ENCODE results near the gene PCNX2.

DNA sequence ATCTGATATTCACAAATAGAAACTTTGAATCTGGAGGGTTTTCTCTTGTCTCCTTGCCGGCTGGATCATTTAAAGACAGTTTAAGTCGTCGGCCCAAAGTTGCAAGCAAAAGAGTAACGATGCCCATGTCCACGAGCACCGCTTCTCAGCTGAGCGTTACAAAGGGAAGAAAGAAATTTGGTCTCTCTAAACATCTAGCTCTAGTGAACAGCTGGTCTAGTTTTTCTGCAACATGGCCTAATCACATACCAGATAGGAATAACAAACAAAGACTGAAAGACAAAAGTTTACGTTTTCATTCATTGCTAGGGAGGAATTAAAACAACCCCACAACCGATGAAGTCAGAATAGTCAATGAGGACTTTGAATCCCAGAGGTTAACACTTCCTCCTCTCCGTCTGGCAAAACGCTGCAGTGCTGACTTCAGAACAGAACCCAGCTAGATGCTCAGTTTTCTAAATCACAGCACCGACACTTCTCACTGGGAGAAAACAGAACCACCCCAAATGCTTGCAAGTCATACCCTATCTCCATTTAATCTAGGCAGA, 275.7 kb downstream of the PCNX2 start:
- TF ChIP-seq EP300 (IDR thresholded peaks at IDR 0.05) = no peak
- TF ChIP-seq POLR2A (IDR thresholded peaks at IDR 0.05) = no peak
- TF ChIP-seq, protein P1, sequence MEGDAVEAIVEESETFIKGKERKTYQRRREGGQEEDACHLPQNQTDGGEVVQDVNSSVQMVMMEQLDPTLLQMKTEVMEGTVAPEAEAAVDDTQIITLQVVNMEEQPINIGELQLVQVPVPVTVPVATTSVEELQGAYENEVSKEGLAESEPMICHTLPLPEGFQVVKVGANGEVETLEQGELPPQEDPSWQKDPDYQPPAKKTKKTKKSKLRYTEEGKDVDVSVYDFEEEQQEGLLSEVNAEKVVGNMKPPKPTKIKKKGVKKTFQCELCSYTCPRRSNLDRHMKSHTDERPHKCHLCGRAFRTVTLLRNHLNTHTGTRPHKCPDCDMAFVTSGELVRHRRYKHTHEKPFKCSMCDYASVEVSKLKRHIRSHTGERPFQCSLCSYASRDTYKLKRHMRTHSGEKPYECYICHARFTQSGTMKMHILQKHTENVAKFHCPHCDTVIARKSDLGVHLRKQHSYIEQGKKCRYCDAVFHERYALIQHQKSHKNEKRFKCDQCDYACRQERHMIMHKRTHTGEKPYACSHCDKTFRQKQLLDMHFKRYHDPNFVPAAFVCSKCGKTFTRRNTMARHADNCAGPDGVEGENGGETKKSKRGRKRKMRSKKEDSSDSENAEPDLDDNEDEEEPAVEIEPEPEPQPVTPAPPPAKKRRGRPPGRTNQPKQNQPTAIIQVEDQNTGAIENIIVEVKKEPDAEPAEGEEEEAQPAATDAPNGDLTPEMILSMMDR (IDR thresholded peaks at IDR 0.05) = no peak
